Measurements from ENCODE around the gene CERS6. TPM values are rescaled to one million over a fixed set of nuclear protein-coding genes. Genes with fewer than 3 reads are reported as not detected.
"Not testable (repeated sequence)": the region's sequence is repeated elsewhere in the genome, so short reads cannot be mapped to it uniquely, and the experiment has no call there.

CERS6 gene
- total RNA-seq, 1 experiment from 2014 or later, result 30.3 TPM

DNA sequence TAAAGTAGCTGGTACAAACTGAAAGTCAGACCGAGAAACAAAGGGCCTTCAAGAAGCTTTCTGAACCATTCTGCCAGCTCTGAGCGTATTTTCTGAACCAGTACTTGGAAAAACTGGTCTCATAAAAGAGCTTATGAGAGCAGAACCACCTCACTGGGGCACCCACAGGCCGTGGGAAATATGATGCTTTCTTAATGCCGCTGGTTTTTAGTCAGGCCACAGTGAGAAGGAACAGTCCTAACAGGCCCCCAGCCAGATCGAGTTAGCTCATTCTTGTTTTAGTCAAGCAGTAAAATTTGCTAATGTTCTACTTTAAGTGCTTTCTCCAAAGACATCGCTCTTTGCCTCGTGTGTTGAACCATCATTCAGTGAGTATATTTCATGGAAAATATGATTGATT lies 333.7 kb downstream of the CERS6 start:
- H3K27me3 ChIP-seq (ENCODE audit: control insufficient read depth, insufficient read depth, low read length), result 0 out of 2 replicates have a peak, but pooled peaks cover 3% of the 10 kb centered on the region
- H3K27ac ChIP-seq (ENCODE audit: low read length), result no peak overlapping the region
- in situ Hi-C loops (cut with HindIII; ENCODE audit: low pct_unique_long_range_greater_than_20kb, low sequenced_read_pairs) (no loop called here), intact Hi-C loops (cut with micrococcal nuclease; ENCODE audit: unreplicated experiment) (no loop called here)
- no peaks in the 10 kb centered on the region for H3K9me3 ChIP-seq (ENCODE audit: control insufficient read depth, insufficient read depth, low read depth, low read length)
- ChIA-PET POLR2A (interaction anchor here (0.5 kb wide), 1 partner anchor 429 kb away, joined by 4 read pairs; no protein-coding TSS in a partner anchor), CTCF (no interaction called here)
- ATAC-seq (no peak), DNase-seq (ENCODE audit: low read depth, low spot score) (no peak)
- H3K4me3 ChIP-seq (ENCODE audit: low read depth in 2 of 2, low read length in 2 of 2), result no peak overlapping the region
- H3K36me3 ChIP-seq (ENCODE audit: control insufficient read depth, insufficient read depth, low read length), result no peaks in the 10 kb centered on the region
- no peak for TF ChIP-seq TCF7L2 (IDR thresholded peaks at IDR 0.05; ENCODE audit: low read depth, low read length)
- TF ChIP-seq SIN3A (IDR thresholded peaks at IDR 0.05; ENCODE audit: borderline replicate concordance, insufficient read depth, low read depth, low read length), result no peak
- TF ChIP-seq POLR2AphosphoS5 (IDR thresholded peaks at IDR 0.05; ENCODE audit: low read depth, low read length), result no peak
- no peak for TF ChIP-seq CTCF (IDR thresholded peaks at IDR 0.05)
- TF ChIP-seq, protein P1, sequence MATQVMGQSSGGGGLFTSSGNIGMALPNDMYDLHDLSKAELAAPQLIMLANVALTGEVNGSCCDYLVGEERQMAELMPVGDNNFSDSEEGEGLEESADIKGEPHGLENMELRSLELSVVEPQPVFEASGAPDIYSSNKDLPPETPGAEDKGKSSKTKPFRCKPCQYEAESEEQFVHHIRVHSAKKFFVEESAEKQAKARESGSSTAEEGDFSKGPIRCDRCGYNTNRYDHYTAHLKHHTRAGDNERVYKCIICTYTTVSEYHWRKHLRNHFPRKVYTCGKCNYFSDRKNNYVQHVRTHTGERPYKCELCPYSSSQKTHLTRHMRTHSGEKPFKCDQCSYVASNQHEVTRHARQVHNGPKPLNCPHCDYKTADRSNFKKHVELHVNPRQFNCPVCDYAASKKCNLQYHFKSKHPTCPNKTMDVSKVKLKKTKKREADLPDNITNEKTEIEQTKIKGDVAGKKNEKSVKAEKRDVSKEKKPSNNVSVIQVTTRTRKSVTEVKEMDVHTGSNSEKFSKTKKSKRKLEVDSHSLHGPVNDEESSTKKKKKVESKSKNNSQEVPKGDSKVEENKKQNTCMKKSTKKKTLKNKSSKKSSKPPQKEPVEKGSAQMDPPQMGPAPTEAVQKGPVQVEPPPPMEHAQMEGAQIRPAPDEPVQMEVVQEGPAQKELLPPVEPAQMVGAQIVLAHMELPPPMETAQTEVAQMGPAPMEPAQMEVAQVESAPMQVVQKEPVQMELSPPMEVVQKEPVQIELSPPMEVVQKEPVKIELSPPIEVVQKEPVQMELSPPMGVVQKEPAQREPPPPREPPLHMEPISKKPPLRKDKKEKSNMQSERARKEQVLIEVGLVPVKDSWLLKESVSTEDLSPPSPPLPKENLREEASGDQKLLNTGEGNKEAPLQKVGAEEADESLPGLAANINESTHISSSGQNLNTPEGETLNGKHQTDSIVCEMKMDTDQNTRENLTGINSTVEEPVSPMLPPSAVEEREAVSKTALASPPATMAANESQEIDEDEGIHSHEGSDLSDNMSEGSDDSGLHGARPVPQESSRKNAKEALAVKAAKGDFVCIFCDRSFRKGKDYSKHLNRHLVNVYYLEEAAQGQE (IDR thresholded peaks at IDR 0.05; ENCODE audit: insufficient read depth in 1 of 2, low read depth in 2 of 2, low read length in 1 of 2), result no peak
- no TSS peak for BruUV-seq (replicated peaks)
- no peaks in the 10 kb centered on the region for H3K4me1 ChIP-seq (ENCODE audit: control insufficient read depth, insufficient read depth, low read length)

- H3K27me3 ChIP-seq (ENCODE audit: control insufficient read depth, insufficient read depth, low read length), result peaks cover 6% of the 10 kb centered on the region; the same call in 1 of the 2 replicates
- no peaks in the 10 kb centered on the region for H3K4me1 ChIP-seq (ENCODE audit: control insufficient read depth, insufficient read depth, low read length)
- in situ Hi-C loops (cut with HindIII; ENCODE audit: low pct_unique_long_range_greater_than_20kb, low sequenced_read_pairs) (no loop called here), intact Hi-C loops (cut with micrococcal nuclease; ENCODE audit: unreplicated experiment) (no loop called here)
- ChIA-PET POLR2A (interaction anchor here (0.5 kb wide), 1 partner anchor 430 kb away, joined by 4 read pairs; no protein-coding TSS in a partner anchor), CTCF (no interaction called here)
- no peak overlapping the region for H3K27ac ChIP-seq (ENCODE audit: low read length)
- TF ChIP-seq SIN3A (IDR thresholded peaks at IDR 0.05; ENCODE audit: borderline replicate concordance, insufficient read depth, low read depth, low read length), result no peak
- no peak for TF ChIP-seq CTCF (IDR thresholded peaks at IDR 0.05)
- no peak for TF ChIP-seq POLR2AphosphoS5 (IDR thresholded peaks at IDR 0.05; ENCODE audit: low read depth, low read length)
- TF ChIP-seq, protein P1 (IDR thresholded peaks at IDR 0.05; ENCODE audit: insufficient read depth in 1 of 2, low read depth in 2 of 2, low read length in 1 of 2), result no peak
- TF ChIP-seq TCF7L2 (IDR thresholded peaks at IDR 0.05; ENCODE audit: low read depth, low read length), result no peak
- no peak overlapping the region for H3K4me3 ChIP-seq (ENCODE audit: low read depth in 2 of 2, low read length in 2 of 2)
- no TSS peak for BruUV-seq (replicated peaks)
- ATAC-seq (no peak), DNase-seq (ENCODE audit: low read depth, low spot score) (no peak)
- H3K9me3 ChIP-seq (ENCODE audit: control insufficient read depth, insufficient read depth, low read depth, low read length), result no peaks in the 10 kb centered on the region
- no peaks in the 10 kb centered on the region for H3K36me3 ChIP-seq (ENCODE audit: control insufficient read depth, insufficient read depth, low read length)
These were observed 334.3 kb downstream of the CERS6 start for GRCh38 chr2:168790226-168790902.

DNA sequence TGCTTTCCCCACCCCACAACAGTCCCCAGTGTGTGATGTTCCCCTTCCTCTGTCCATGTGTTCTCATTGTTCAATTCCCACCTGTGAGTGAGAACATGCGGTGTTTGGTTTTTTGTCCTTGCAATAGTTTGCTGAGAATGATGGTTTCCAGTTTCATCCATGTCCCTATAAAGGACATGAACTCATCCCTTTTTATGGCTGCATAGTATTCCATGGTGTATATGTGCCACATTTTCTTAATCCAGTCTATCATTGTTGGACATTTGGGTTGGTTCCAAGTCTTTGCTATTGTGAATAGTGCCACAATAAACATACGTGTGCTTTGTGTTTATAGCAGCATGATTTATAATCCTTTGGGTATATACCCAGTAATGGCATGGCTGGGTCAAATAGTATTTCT lies 335.1 kb downstream of the CERS6 start:
- H3K36me3 ChIP-seq (ENCODE audit: control insufficient read depth, insufficient read depth, low read length); ATAC-seq; H3K4me3 ChIP-seq (ENCODE audit: low read depth in 2 of 2, low read length in 2 of 2); H3K27me3 ChIP-seq (ENCODE audit: control insufficient read depth, insufficient read depth, low read length); H3K27ac ChIP-seq (ENCODE audit: low read length); CTCF ChIA-PET; DNase-seq (ENCODE audit: low read depth, low spot score); H3K4me1 ChIP-seq (ENCODE audit: control insufficient read depth, insufficient read depth, low read length); BruUV-seq (replicated peaks); H3K9me3 ChIP-seq (ENCODE audit: control insufficient read depth, insufficient read depth, low read depth, low read length); POLR2A ChIA-PET; in situ Hi-C loops (cut with HindIII; ENCODE audit: low pct_unique_long_range_greater_than_20kb, low sequenced_read_pairs); intact Hi-C loops (cut with micrococcal nuclease; ENCODE audit: unreplicated experiment): not testable (repeated sequence)
